Endothelial cell of umbilical vein (primary cell): Measurements from ENCODE around the gene GGPS1. TPM values are rescaled to one million over a fixed set of nuclear protein-coding genes. Genes with fewer than 3 reads are reported as not detected.
A peak's percentile ranks its signal among the peaks of the same experiment; 100 is the strongest.

Experiments used
- BruUV-seq: library from RNA; stranded (reverse); fragments of 400-500 nt; replicated peaks from 2 replicates; lab custom pipeline; 2021; lab: Mats Ljungman, UMichigan
- CTCF ChIA-PET: fragments of 300-600, 350-600 bp; sonication (Branson Sonifier 250); formaldehyde crosslinking; loops from one replicate; lab custom pipeline; 2021; ENCODE audit warnings: antibody characterized with exemption, inconsistent platforms; lab: Charles Lee
- POLR2A ChIA-PET: fragments of 300-600, 350-600 bp; sonication (Branson Sonifier 250); formaldehyde crosslinking; loops from one replicate; lab custom pipeline; 2021; ENCODE audit warnings: antibody characterized with exemption, inconsistent platforms; lab: Charles Lee
- DNase-seq: peaks from one replicate; pipeline ENCODE4 v3.0.0-alpha.2; 2011; ENCODE audit warnings: low read depth, low spot score
- FAIRE-seq: peaks from 2 replicates; lab custom pipeline; 2011; peaks lifted over from hg19 to GRCh38; lab: Jason Lieb, UNC
- H2AFZ ChIP-seq: 2 replicates; pipeline ENCODE4 v1.6.0; 2012; ENCODE audit warnings: low read depth, low read length, control low read depth, inconsistent platforms
- H3K27ac ChIP-seq: 2 replicates; pipeline ENCODE4 v1.5.1; 2011; ENCODE audit warnings: low read depth, mild to moderate bottlenecking, control low read depth, low read length, moderate library complexity; ENCODE audit not compliant: insufficient read depth
- H3K27me3 ChIP-seq, 2 experiments: 2 replicates each; pipeline versions ENCODE4 v1.6.0 to v1.6.1; 2011; ENCODE audit warnings: low read length in 2 of 2, mixed read lengths in 1 of 2; ENCODE audit not compliant: control insufficient read depth in 2 of 2, insufficient read depth in 2 of 2
- H3K36me3 ChIP-seq, 2 experiments: 2 replicates in 1 of 2; 3 replicates in 1 of 2; pipeline ENCODE4 v1.5.1; 2011; ENCODE audit warnings: low read length in 2 of 2, mild to moderate bottlenecking in 1 of 2, moderate library complexity in 1 of 2; ENCODE audit not compliant: control insufficient read depth in 2 of 2, insufficient read depth in 2 of 2; ENCODE audit errors: extremely low read depth in 1 of 2
- H3K4me1 ChIP-seq: 3 replicates; pipeline ENCODE4 v1.5.1; 2011; ENCODE audit warnings: mild to moderate bottlenecking, low read length; ENCODE audit not compliant: control insufficient read depth, insufficient read depth; ENCODE audit errors: extremely low read depth
- H3K4me2 ChIP-seq: 2 replicates; pipeline ENCODE4 v1.6.1; 2011; ENCODE audit warnings: low read length, control low read depth, mixed read lengths; ENCODE audit not compliant: insufficient read depth
- H3K4me3 ChIP-seq, 3 experiments: fragments of 200-600 bp in 1 of 3; sonication (generic), shearing (Covaris generic) in 1 of 3; replicated peaks in 1 of 3; 2 replicates each; pipeline ENCODE4 v1.5.1; 2011 to 2016; ENCODE audit warnings: control low read depth in 3 of 3, low read length in 3 of 3, mild to moderate bottlenecking in 2 of 3, inconsistent platforms in 1 of 3, low read depth in 1 of 3, moderate library complexity in 1 of 3; ENCODE audit not compliant: insufficient read depth in 1 of 3
- H3K79me2 ChIP-seq: 2 replicates; pipeline ENCODE4 v1.6.0; 2012; ENCODE audit warnings: low read length, inconsistent platforms; ENCODE audit not compliant: control insufficient read depth, insufficient read depth
- H3K9ac ChIP-seq: replicated peaks from 2 replicates; pipeline ENCODE3; 2011; ENCODE audit warnings: low read length, control low read depth; ENCODE audit not compliant: insufficient read depth; ENCODE audit errors: extremely low read depth
- H3K9me1 ChIP-seq: replicated peaks from 3 replicates; pipeline ENCODE4 v1.6.0; 2011; ENCODE audit warnings: mild to moderate bottlenecking, low read length; ENCODE audit not compliant: control insufficient read depth, insufficient read depth; ENCODE audit errors: extremely low read depth
- H3K9me3 ChIP-seq: replicated peaks from 2 replicates; pipeline ENCODE4 v1.5.1; 2012; ENCODE audit warnings: low read length, inconsistent platforms; ENCODE audit not compliant: control insufficient read depth, insufficient read depth
- H4K20me1 ChIP-seq: replicated peaks from 2 replicates; pipeline ENCODE3; 2011; ENCODE audit warnings: mild to moderate bottlenecking, low read length; ENCODE audit not compliant: control insufficient read depth, insufficient read depth; ENCODE audit errors: extremely low read depth
- EZH2 ChIP-seq: IDR thresholded peaks from 2 replicates; pipeline ENCODE4 v1.6.1; 2012; ENCODE audit warnings: borderline replicate concordance, low read depth, mild to moderate bottlenecking, moderate library complexity, low read length, inconsistent platforms; ENCODE audit not compliant: severe bottlenecking
- FOS ChIP-seq: IDR thresholded peaks from 2 replicates; pipeline ENCODE4 v1.6.1; 2011; ENCODE audit warnings: mild to moderate bottlenecking, low read length, moderate library complexity, borderline replicate concordance; ENCODE audit not compliant: insufficient read depth
- GATA2 ChIP-seq: IDR thresholded peaks from 2 replicates; pipeline ENCODE4 v1.7.0; 2011; ENCODE audit warnings: low read depth, mild to moderate bottlenecking, moderate library complexity, mixed read lengths, low read length; ENCODE audit not compliant: insufficient read length, insufficient read depth
- JUN ChIP-seq: IDR thresholded peaks from 2 replicates; pipeline ENCODE4 v1.6.1; 2011; ENCODE audit warnings: borderline replicate concordance, low read depth; ENCODE audit not compliant: insufficient read length, insufficient read depth
- MAX ChIP-seq: IDR thresholded peaks from 2 replicates; pipeline ENCODE4 v1.6.1; 2011; ENCODE audit not compliant: insufficient read depth, insufficient read length
- MYC ChIP-seq: IDR thresholded peaks from one replicate; pipeline ENCODE4 v1.6.1; 2011; ENCODE audit warnings: mild to moderate bottlenecking, low read depth, low read length
- POLR2A ChIP-seq: IDR thresholded peaks from 2 replicates; pipeline ENCODE4 v1.6.1; 2012; ENCODE audit warnings: low read depth, mild to moderate bottlenecking, control low read depth, low read length
- POLR2AphosphoS5 ChIP-seq: IDR thresholded peaks from 2 replicates; pipeline ENCODE4 v1.6.1; 2012; ENCODE audit warnings: low read depth, mild to moderate bottlenecking, control low read depth, low read length, moderate library complexity; ENCODE audit not compliant: insufficient read depth
- dilution Hi-C: fragments of 300-500 bp; cut with MboI; formaldehyde crosslinking; loops from one replicate; pipeline ENCODE4 v1.15.0; 2019; ENCODE audit warnings: low sequenced_read_pairs; ENCODE audit not compliant: extremely low pct_ligation_motif_present
- intact Hi-C: fragments of 100-400 bp; cut with micrococcal nuclease; formaldehyde crosslinking; loops from one replicate; pipeline ENCODE4 v1.10.0; 2022
- polyA plus RNA-seq, 4 experiments: library from polyadenylated mRNA; depleted of rRNA in 3 of 4; stranded (reverse) in 3 of 4; unstranded in 1 of 4; fragments of >200 nt; gene quantifications; 2 replicates each; pipeline versions ENCODE4 v1.2.1 to v1.2.3, GENCODE V29; 2011 to 2012; ENCODE audit warnings: missing spikeins in 1 of 4
- total RNA-seq: library from RNA; stranded (reverse); gene quantifications from 2 replicates; pipeline ENCODE4 v1.2.3, GENCODE V29; 2021
- TF ChIP-seq, protein P1 (sequence below), 2 donors: IDR thresholded peaks; 1 replicate in 1 of 2; 2 replicates in 1 of 2; pipeline ENCODE4 v1.5.1; 2011; ENCODE audit warnings: low read length in 2 of 2, mild to moderate bottlenecking in 2 of 2, moderate library complexity in 2 of 2, control low read depth in 1 of 2, inconsistent platforms in 1 of 2, low read depth in 1 of 2; ENCODE audit not compliant: insufficient read depth in 1 of 2; ENCODE audit errors: extremely low read depth in 1 of 2

GGPS1 gene
- total and polyA plus RNA-seq, 2 donors (not counting 3 experiments of a cell fraction or from before 2014, with no cell fraction given) = 10.7 to 29.5 TPM

DNA sequence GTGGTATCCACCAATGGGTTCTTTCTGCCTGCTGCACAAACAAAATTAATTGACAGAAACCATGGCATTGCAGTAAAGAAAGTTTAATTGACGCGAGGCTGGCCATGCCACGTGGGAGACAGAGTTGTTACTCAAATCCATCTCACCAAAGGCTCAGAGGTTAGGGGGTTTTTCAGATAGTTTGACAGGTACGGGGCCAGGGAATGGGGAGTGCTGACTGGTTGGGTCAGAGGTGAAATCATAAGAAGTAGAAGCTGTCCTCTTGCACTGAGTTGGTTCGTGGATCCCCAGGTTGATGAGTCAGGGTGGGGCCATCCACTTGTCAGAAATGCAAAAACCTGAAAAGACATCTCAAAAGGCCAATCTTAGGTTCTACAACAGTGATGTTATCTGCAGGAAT lies 37.9 kb downstream of the GGPS1 start:
- dilution Hi-C loops = no loop called here
- Histone ChIP-seq H3K4me1 (peaks cover 2% of the 10 kb centered on the region), H3K9ac (no peak overlapping the region), H3K9me3 (no peaks in the 10 kb centered on the region), H3K79me2 (peaks cover 21% of the 10 kb centered on the region), H3K36me3 (no peaks in the 10 kb centered on the region), H2AFZ (peak overlapping the region; percentile 58), H4K20me1 (no peaks in the 10 kb centered on the region), H3K4me3 (no peak overlapping the region), H3K9me1 (no peaks in the 10 kb centered on the region), H3K27me3 (no peaks in the 10 kb centered on the region), H3K4me2 (no peak overlapping the region), H3K27ac (no peak overlapping the region)
- ChIA-PET POLR2A (no interaction called here), CTCF (interaction anchor here (1.5 kb wide), 1 partner anchor 50 kb away, joined by 3 read pairs; no protein-coding TSS in a partner anchor)
- no peak for TF ChIP-seq POLR2A
- no peak for TF ChIP-seq POLR2AphosphoS5
- TF ChIP-seq JUN = no peak
- TF ChIP-seq MAX = no peak
- TF ChIP-seq GATA2 = no peak
- TF ChIP-seq, protein P1, sequence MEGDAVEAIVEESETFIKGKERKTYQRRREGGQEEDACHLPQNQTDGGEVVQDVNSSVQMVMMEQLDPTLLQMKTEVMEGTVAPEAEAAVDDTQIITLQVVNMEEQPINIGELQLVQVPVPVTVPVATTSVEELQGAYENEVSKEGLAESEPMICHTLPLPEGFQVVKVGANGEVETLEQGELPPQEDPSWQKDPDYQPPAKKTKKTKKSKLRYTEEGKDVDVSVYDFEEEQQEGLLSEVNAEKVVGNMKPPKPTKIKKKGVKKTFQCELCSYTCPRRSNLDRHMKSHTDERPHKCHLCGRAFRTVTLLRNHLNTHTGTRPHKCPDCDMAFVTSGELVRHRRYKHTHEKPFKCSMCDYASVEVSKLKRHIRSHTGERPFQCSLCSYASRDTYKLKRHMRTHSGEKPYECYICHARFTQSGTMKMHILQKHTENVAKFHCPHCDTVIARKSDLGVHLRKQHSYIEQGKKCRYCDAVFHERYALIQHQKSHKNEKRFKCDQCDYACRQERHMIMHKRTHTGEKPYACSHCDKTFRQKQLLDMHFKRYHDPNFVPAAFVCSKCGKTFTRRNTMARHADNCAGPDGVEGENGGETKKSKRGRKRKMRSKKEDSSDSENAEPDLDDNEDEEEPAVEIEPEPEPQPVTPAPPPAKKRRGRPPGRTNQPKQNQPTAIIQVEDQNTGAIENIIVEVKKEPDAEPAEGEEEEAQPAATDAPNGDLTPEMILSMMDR (IDR thresholded peaks at IDR 0.05; ENCODE audit: extremely low read depth in 1 of 2, insufficient read depth in 1 of 2, low read depth in 1 of 2, low read length in 2 of 2) = no peak
- TF ChIP-seq FOS = no peak
- no peak for TF ChIP-seq EZH2
- TF ChIP-seq MYC = no peak
- intact Hi-C loops = no loop called here
- no TSS peak for BruUV-seq
- FAIRE-seq (no peak), DNase-seq (no peak)
